PC-3 (cell line): ENCODE results near the gene WWC2.

Experiments
- CTCF ChIP-seq: fragments of 300-600 bp; sonication (generic); conservative IDR thresholded peaks from 2 replicates; pipeline ENCODE4 v1.5.1; 2017; ENCODE audit warnings: antibody characterized with exemption, low read depth, mild to moderate bottlenecking, low read length
- EZH2 ChIP-seq: fragments of 300-600 bp; sonication (generic); IDR thresholded peaks from one replicate; pipeline ENCODE4 v1.6.1; 2017; ENCODE audit warnings: antibody characterized with exemption, mild to moderate bottlenecking, low read length; ENCODE audit not compliant: unreplicated experiment
- EZH2phosphoT487 ChIP-seq: fragments of 300-600 bp; sonication (generic); IDR thresholded peaks from 2 replicates; pipeline ENCODE4 v1.6.1; 2018; ENCODE audit warnings: mild to moderate bottlenecking, antibody characterized with exemption, low read length, borderline replicate concordance

- TF ChIP-seq EZH2 (no peak), CTCF (no peak), EZH2phosphoT487 (no peak)
These were observed 205.5 kb downstream of the WWC2 start for GRCh38 chr4:183304538-183304937.
